Fibroblast of skin of left biceps (primary cell): Measurements from ENCODE around the gene PACS2.

Experiments
- DNase-seq, 2 experiments: peaks; one replicate each; pipeline ENCODE4 v3.0.0-alpha.2; 2013; ENCODE audit warnings: low read depth in 2 of 2

The PACS2 gene

DNA sequence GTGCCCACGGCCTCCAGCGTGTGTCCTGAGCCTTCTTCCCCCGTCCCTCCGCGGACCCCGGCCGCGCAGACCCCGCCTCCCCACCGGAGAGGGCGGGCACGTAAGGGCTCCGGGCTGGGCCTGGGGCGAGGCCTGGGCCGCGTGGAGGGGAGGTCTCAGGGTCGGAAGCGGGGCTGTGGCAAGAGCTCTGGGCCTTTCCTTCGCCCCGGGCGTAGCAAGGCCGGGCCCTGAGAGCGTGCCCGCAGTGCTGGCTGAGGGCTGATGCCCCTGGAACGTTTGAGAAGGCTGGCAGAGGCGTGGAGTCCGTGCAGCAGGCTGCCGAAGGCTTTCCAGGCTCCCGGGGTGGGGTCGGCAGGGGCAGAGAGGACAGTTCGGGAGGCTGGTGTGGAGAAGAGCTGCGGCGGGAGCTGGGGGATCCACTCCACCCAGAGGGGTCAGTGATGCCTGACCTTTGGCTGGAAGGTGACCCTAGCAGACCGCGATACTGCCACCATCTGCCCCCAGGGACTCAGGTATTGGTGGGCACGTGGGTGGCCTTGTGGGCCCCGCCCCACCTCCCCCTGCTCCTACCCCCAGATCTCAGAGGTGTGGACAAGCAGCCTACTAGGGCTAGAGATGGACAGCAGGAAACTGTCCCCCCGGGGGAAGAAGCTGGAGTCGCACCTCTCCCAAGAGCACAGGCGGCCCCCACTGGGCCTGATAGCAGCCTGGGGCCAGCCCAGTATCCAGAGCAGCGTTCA is 84.3 kb downstream of the PACS2 start:
- DNase-seq = no peak

DNA sequence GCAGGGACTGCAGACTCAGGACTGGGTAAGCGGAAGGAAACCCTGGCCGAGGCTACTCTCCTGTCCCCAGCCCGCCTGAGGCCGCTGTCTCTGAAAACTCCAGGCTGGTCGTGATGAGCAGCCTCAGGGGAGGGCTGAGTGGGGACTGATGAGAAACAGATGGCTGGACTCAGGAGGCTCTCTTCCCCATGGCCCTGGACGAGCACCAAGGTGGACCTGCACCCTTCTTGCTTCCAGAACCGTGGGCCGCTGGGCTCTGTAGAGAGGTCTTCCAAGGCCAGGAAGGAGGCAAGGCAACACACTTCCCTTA is 84.9 kb downstream of the PACS2 start:
- no peak for DNase-seq

DNA sequence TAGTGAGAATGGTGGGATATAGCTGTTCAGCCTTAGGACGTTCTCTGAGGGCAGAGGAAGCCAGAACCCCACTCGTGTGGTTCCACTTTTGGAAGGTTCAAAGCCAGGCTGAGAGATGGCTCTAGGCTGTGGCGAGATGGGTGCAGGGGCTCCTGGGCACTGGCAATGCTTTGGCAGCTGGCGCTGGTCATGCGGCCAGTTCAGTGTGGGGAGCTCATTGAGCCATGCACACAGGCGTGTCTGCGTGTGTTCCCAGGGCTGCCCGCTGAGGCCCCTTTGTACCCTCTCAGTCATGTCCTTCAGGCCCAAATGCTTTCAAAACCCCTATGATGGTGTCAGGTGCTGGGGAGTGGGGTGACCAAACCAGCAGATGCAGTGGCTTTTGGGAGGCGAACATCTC is 85.5 kb downstream of the PACS2 start:
- DNase-seq = no peak

DNA sequence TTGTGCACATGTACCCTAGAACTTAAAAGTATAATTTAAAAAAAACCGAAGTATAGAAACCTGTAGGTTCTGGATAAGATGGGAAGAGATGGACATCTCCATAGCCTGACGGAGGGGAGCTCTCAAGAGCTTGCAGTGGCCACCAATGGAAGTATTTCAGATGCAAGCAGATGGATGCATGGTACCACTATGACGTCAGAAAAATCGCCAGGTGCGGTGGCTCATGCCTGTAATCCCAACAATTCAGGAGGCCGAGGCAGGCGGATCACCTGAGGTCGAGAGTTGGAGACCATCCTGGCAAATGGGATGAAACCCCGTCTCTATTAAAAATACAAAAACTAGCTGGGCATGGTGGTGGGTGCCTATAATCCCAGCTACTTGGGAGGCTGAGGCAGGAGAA is 87.2 kb downstream of the PACS2 start:
- no peak for DNase-seq

DNA sequence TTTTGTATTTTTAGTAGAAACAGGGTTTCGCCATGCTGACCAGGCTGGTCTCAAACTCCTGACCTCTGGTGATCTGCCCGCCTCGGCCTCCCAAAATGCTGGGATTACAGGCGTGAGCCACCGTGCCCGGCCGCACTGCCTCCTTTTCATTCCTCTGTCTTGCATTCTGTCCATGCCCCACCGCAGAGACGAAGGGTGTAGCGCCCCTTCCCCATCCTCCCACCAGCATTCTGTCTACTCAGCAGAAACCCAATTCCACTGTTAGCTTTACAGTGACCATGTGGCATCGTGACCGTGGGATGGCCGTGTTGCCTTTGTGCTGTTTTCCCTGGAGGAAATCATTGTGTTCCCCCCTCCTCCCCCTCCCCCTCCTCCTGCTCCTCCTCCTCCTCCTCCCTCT is 94.0 kb downstream of the PACS2 start:
- DNase-seq = no peak

DNA sequence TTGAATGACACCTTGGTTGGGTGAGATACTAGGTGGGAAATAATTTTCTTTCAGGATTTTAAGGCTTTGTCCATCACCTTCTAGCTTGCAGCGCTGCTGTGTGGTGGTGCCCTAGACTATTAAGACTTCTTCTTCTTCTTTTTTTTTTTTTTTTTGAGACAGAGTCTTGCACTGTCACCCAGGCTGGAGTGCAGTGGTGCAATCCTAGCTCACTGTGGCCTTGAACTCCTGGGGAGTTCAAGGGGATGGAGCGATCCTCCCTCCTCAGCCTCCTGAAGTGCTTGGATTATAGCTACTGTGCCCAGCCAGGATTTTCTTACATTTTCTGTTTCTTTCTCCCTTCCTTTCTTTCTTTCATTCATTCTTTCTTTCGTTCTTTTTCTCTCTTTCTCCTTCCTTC is 94.8 kb downstream of the PACS2 start:
- DNase-seq = no peak

DNA sequence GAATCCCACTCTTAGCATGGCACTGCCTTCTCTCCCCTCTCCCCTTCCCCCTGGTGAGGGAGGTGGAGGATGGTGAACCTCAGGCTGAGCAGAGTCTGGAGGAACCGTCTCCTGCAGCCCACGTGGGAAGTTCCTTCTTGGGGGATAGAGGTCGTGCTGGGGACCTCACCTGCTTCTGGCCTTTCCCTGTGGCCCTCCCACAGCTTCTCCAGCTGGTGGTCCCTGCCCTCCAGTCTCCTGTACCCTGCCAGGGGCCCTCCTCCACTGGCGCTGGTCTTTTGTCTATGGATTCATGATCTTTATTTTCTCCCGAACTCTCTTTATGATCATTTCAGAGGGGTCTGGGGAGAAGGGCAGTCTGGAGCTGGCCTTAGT is 96.1 kb downstream of the PACS2 start:
- DNase-seq = no peak

DNA sequence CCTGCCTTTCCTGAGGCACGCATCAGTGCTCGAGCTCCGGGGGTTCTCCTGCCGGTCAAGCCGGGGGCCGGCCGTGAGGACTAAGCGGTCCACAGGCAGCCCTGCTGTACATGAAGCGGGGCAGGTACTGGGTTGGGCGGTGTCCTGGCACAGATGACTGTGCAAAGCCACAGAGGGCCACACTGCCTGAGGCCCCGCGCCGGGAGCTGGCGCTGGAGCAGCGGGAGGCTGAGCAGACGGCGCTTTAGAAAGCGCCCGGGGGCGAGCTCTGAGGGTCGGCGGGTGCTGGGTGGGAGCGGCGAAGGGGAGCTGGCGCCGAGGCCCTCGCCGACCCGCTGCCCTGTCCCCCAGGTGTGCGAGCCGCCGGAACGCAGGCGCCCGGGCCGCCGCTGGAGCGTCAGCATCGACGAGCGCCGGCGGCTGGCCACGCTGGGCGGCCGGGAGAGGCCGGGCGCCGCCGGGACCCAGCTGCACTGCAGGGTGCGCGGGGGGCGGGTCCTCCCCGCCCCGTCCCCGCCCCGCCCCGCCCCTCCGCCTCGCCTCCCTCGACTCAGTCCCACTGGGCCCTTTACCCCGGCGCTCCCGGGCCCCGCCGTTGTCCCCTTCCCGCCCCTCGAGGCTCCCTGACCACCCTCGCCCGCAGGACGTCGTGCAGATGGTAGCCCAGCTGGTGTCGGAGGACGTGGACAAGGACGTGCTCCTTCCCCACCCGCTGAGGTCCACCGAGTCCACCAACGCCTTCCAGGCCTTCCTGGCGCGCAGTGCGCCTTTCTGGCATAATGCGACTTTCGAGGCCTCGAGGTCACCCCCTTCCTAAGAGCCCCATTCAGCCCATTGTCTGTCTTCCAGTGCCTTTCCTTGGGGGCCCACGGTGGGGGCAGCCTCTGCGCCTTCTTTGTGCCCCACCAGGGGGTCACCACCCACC is 96.7 kb downstream of the PACS2 start:
- no peak for DNase-seq

DNA sequence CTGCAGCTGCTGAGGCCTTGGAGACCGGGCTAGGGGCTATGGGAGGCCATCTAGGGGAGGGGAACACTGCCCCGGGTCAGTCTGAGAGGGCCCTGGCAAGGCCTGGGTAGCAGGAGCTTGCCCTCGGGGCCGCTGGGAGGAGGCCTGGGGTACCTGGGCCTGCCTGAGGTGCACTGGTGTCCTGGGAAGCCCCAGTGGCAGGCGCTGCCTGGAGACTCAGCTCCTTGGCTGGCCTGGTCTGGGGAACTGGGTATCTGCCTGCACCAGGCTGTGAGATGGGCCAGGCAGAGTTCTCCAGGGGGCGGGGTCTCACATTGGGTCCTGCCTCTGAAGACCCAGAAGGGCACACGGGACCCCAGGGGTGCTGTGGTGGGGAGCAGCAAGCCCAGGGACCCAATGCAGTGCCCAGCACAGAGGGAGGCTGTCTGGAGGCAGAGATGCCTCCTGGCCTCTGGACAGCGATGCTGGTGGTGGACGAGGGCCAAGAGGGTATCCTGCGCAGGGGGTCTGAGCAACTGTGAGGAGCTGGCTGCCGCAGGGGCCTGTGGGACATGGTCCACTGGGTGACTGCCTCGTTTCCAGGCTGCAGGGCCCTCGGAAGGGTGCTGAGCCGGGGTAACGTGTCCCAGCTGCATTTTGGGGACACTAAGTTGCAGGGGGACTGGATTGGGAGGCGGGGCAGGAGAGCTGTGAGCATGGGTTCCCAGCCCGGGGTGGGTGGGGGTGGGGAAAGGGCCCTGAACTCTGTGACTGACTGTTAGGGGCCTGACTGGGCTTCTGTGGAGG is 97.6 kb downstream of the PACS2 start:
- DNase-seq = no peak

DNA sequence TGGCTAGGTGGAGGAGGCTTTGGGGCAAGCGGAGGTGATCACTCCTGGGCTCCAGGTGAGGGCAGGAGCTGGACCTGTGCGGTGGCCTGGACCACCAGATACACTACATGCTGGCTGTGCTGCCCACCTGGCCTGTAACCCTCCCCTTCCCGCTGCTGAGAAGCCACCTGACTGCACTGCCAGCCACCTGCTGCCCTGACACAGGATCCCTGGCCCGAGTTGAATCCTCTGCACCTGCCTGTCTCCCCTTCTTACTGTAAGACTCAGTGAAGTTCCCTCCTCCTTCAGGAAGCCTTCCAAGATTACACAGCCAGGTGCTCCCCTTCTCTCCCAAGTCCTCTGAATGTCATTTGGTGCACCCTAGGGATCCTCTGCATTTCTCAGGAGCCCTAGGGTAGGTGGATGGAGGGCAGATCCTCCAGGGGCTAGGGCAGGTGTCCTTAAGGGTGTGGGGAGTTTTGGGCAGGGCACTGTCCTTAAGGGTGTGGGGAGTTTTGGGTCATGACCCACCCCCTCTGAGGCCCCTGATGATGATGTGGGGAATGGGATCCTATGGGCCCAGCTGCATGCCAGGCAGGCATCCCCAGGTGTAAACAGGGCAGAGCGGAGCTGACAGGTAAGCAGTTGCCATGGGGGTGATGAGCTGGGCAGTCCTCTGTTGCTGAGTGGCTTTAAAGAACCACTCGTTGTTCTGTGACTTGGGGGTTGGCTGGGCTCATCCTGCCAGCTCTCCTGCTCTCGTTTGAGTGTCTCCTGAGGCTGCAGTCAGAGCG is 98.4 kb downstream of the PACS2 start:
- no peak for DNase-seq

DNA sequence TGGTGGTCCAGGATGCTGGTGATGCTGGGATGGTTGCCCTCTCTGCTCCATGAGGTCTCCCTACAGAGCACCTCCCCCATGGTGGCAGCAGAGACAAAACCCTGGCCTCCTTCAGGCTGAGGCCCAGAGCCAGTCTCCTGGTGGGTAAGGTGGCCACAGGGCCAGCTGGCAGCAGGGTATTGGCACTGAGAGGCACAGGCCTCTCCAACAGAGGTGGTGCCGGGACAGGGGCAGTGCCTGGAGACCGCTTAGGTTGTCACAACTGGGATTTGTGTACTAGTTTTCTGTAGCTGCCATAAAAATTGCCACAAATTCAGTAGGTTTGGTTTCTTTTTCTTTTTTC is 99.0 kb downstream of the PACS2 start:
- DNase-seq = no peak

DNA sequence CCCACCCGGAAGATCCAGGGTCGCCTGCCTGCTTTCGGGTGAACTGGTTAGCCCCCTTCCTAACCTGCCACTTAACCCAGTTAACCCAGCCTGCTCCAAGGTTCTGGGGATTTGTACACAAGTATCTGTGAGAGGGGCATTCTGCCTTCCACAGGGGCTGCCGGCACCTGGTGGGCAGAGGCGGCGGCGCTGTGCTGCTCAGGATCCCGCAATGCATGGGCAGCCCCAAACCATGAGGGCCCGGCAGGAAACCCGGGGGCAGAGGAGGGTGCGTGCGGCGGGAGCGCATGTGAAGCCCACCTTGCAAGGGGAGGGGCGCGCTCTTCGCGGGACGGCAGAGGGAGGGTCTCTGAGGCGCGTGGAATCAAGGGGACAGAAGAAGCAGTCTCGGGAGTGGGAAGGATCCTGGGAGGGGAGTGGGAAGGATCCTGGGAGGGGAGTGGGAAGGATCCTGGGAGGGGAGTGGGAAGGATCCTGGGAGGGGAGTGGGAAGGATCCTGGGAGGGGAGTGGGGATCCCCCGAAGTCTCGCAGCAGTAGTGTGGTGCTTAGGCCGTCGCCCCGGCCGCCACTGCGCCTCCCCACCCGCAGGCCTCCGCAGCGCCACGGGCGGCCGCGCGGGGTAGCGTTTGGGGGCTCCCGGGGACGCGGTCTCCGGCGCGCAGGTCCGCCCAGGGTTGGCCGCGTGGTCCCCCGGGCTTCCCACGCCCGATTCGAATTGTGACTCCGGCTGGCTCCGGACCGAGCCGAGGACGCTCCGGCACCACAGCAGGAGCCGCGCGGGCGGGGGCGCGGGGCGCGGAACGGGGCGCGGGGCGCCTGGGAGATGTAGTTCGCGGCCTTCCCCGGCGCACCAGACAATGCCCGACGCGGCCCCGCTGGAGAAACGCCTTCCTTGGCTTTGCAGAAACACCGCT is 100.2 kb downstream of the PACS2 start:
- peak; percentile 29 to 36 for DNase-seq

DNA sequence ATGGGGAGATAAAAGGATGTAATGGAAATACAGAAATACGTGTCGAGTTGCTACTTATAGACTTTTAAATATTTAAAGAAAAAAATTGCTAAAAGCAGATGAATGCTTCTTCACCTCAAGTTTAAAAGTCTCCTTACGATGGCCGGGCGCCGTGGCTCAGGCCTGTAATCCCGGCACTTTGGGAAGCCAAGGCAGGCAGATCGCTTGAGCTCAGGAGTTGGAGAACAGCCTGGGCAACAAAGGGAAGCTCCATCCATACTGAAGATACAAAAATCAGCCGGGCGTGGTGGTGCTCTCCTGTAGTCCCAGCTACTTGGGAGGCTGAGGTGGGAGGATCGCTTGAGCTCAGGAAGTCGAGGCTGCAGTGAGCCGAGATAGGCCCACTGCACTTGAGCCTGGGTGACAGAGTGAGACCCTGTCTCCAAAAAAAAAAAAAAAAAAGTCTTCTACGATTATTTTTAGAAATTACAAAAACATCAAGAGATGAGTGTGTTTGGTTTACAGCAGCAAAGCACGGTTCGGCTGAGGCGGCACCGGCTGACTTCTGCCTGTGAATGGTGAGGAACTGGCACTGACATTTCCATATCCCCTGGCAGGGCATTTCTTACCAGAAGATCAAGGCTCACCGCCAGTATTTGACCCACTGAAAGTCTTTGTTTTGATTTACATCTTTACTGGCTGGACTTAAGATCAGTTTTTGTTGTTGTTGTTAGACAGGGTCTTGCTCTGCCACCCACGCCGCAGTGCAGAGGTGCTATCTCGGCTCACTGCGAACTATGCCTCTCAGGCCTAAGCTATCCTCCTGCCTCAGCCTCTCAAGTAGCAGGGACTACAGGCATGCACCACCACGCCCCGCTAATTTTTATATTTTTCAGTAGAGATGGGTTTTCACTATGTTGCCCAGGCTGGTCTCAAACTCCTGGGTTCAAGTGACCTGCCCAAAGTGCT is 101.2 kb downstream of the PACS2 start:
- no peak for DNase-seq

DNA sequence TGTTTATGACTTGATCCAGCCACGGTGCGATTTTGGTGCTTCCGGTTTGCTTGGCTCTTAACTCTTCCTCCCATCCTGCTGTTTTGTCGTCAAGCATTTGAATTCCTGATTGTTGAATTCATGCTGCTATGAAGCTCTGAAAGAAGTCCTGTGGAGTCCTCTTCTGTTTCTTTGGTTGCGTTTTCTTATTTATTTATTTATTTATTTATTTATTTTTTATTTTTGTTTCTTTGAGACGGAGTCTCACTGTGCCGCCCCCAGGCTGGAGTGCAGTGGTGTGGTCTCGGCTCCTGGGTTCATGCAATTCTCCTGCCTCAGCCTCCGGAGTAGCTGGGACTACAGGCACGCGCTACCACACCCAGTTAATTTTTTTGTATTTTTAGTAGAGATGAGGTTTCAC is 102.1 kb downstream of the PACS2 start:
- no peak for DNase-seq

DNA sequence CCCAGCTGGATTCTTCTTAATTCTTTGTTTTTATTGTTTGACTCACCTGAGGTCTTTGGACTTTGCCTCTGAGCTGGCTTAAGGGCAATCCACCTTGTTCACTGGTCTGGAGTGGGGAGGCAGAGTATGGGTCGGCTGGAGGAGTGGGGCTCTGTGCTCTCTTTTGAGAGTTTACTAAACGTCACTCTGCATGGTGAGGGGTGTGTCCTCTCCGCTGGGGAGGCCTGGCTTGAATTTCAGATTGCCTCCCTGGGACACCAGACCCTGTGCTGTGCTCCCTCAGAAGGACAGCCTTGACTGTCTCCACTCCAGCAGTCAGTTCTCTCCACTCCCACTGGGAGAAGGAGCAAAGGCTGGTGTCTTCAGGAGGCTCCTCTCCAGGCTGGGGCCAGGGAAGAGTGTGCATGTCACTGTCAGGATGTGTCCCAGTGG is 103.2 kb downstream of the PACS2 start:
- no peak for DNase-seq

DNA sequence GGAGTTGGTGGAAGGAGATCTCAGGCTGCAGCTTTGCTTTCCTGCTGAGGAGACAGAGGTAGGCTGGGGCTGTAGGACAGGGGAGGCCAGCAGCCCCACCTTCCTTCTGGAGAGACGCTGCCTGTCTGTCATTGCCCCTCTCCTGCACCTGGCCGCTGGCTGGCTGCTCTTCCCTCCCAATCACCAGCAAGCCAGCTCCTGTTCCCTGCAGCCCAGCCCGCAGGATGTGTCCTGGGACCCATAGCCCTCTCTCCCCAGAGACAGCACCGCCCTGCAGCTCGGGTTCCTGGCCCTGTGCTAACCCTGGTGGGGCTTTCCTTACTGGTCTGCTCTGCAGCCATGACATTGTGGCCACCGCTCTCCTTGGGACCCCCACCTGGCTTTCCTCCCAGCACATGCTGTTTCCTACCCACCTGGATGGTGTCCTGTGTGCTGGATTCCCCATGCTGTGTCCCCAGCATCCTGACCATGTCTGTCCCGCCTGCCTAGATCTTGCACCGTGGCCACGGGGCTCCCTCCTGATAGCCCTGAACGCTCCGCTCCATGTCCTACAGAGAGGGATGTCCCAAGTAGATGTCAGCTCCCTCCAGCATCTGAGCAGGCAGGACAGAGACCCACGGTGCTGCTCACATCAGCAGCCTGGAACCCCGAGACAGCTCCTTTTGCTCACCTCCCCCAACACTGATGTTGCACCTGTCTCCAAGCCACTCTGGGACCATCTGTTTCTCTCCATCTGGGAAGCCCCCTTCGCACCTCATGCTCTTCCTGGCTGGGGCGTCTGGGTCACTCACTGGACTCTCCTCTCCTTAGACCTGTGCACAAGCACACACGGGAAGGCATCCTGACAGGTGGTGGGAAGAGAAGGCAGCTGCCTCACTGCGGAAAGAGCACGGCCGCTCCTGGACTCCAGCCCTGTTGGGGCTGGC is 104.0 kb downstream of the PACS2 start:
- no peak for DNase-seq

DNA sequence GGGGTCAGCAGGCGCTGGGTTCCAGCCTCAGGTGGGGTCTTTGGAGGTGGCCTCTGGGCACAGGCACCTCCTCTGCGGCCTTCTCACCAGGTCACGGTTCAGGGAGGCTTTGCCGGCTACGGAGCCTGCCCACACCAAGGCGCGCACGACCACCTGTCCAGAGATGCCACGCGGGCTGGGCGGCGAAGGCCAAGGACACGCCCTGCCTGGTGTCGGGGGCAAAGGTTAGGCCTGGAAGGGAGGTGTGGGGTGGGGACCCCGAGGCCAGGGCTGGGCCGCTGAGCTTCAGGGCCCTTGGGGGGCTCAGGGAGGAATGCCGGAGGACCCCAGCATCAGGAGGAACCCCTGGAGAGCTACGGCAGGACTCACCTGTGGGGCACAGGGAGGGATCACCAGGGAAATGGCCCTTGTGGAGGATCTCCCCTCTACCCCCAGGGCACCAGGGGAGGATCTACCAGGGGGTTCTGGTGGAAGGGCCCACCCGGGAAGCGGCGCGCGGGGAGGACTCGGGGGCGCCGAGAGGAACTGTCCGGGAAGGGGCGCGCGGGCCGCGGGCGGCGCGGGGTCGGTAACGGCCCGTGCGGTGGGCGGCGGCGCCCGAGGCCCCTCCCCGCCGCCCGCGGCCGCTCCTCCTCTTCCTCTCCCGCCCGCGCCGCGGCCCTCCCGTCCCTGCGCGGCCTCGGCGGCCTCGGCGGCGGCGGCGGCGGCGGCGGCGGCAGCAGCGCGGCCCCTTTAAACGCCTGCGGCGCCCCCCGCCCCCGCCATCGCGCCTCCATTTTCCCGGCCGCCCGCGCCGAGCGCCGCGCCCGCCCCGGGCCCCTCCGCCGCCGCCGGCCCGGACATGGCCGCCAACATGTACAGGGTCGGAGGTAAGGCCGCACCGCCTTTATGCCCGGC is 104.9 kb downstream of the PACS2 start, which contains the start of gene MTA1:
MTA1 (plus strand) TSS at position 633 of the 897 bp plus-strand sequence; CDS start at position 842, 209 bp downstream.
- no peak for DNase-seq
